DOHH2 (cell line): ENCODE measurements around the gene HMGCL.

ENCODE experiments used
- H3F3A ChIP-seq: fragments of 200-600 bp; sonication (generic), shearing (Covaris generic); 2 replicates; pipeline ENCODE4 v1.6.0; 2016; ENCODE audit warnings: antibody characterized with exemption, mild to moderate bottlenecking; ENCODE audit not compliant: control insufficient read depth, insufficient read depth
- H3K27ac ChIP-seq: fragments of 200-600 bp; sonication (generic); 2 replicates; pipeline ENCODE4 v1.5.1; 2014; ENCODE audit warnings: low read depth, mild to moderate bottlenecking, low read length, moderate library complexity
- H3K27me3 ChIP-seq: fragments of 200-600 bp; sonication (generic); 2 replicates; pipeline ENCODE4 v1.6.1; 2014; ENCODE audit warnings: mild to moderate bottlenecking, low read length, mixed read lengths; ENCODE audit not compliant: control insufficient read depth
- H3K36me3 ChIP-seq: fragments of 200-600 bp; sonication (generic); 2 replicates; pipeline ENCODE4 v1.6.1; 2014; ENCODE audit warnings: mild to moderate bottlenecking, low read length, moderate library complexity, mixed read lengths; ENCODE audit not compliant: control insufficient read depth
- H3K4me1 ChIP-seq: fragments of 200-600 bp; sonication (generic); 2 replicates; pipeline ENCODE4 v1.6.1; 2014; ENCODE audit warnings: mild to moderate bottlenecking, low read length, mixed read lengths; ENCODE audit not compliant: control insufficient read depth
- H3K4me2 ChIP-seq: fragments of 200-600 bp; sonication (generic); 2 replicates; pipeline ENCODE4 v1.6.0; 2014; ENCODE audit warnings: mild to moderate bottlenecking, low read length, moderate library complexity
- H3K4me3 ChIP-seq: fragments of 200-600 bp; sonication (generic); 2 replicates; pipeline ENCODE4 v1.5.1; 2014; ENCODE audit warnings: mild to moderate bottlenecking, low read length, mixed read lengths
- H3K79me2 ChIP-seq: fragments of 200-600 bp; sonication (generic); 2 replicates; pipeline ENCODE4 v1.6.1; 2014; ENCODE audit warnings: mild to moderate bottlenecking, low read length, mixed read lengths; ENCODE audit not compliant: control insufficient read depth
- H3K9me2 ChIP-seq: fragments of 200-600 bp; sonication (generic); replicated peaks from 2 replicates; pipeline ENCODE4 v1.6.1; 2014; ENCODE audit warnings: mild to moderate bottlenecking, low read length, mixed read lengths; ENCODE audit not compliant: control insufficient read depth
- H3K9me3 ChIP-seq: fragments of 200-600 bp; sonication (generic); 2 replicates; pipeline ENCODE4 v1.6.1; 2014; ENCODE audit warnings: antibody characterized with exemption, low read length, mixed read lengths; ENCODE audit not compliant: control insufficient read depth, insufficient read depth
- H4K20me1 ChIP-seq: fragments of 200-600 bp; sonication (generic); 2 replicates; pipeline ENCODE4 v1.6.0; 2014; ENCODE audit warnings: low read depth, mild to moderate bottlenecking, antibody characterized with exemption, low read length, moderate library complexity; ENCODE audit not compliant: control insufficient read depth, insufficient read depth
- EZH2phosphoT487 ChIP-seq: fragments of 200-600 bp; sonication (generic); IDR thresholded peaks from 2 replicates; pipeline ENCODE4 v1.6.1; 2017; ENCODE audit warnings: borderline replicate concordance, mild to moderate bottlenecking, antibody characterized with exemption, low read length, moderate library complexity, mixed read lengths
- TF ChIP-seq, protein P1 (sequence below): fragments of 200-600 bp; sonication (generic); IDR thresholded peaks from one replicate; pipeline ENCODE4 v1.5.1; 2014; ENCODE audit warnings: antibody characterized with exemption, mild to moderate bottlenecking, low read depth, low read length; ENCODE audit not compliant: poor library complexity, severe bottlenecking

Gene HMGCL

DNA sequence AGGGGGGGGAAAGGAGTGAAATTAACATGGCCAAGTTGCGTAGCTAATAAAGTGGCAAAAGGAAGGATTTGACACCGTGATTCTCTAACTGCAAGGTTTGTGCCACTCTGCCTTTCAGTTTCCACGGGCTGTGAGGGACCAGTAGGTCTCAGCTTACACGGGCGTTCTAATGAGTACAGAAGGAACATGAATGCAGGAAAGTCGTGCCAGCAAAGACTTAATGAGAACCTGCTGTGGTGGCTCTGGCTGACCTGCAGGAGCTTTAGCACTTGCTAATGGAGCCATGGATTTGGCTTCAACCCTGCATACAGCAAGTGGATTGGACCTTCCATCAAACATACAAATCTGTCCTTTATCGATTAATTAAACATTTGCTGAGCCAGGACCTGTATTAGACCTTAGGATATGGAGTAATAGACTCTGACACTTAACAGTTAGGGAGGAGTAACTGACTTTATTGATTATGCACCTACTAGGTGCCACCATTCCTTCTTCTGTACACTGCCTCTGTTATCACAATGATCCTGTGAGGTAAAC is 62.1 kb downstream of the HMGCL start:
- no peaks in the 10 kb centered on the region for H3K9me3 ChIP-seq
- H3K4me3 ChIP-seq, result no peak overlapping the region
- no peak overlapping the region for H3K27ac ChIP-seq
- no peaks in the 10 kb centered on the region for H3K79me2 ChIP-seq
- H3K4me1 ChIP-seq, result no peaks in the 10 kb centered on the region
- H3F3A ChIP-seq, result peaks cover 3% of the 10 kb centered on the region
- no peak overlapping the region for H3K4me2 ChIP-seq
- H3K36me3 ChIP-seq, result peaks cover 62% of the 10 kb centered on the region
- H3K9me2 ChIP-seq, result no peaks in the 10 kb centered on the region
- no peak for TF ChIP-seq EZH2phosphoT487
- TF ChIP-seq, protein P1, sequence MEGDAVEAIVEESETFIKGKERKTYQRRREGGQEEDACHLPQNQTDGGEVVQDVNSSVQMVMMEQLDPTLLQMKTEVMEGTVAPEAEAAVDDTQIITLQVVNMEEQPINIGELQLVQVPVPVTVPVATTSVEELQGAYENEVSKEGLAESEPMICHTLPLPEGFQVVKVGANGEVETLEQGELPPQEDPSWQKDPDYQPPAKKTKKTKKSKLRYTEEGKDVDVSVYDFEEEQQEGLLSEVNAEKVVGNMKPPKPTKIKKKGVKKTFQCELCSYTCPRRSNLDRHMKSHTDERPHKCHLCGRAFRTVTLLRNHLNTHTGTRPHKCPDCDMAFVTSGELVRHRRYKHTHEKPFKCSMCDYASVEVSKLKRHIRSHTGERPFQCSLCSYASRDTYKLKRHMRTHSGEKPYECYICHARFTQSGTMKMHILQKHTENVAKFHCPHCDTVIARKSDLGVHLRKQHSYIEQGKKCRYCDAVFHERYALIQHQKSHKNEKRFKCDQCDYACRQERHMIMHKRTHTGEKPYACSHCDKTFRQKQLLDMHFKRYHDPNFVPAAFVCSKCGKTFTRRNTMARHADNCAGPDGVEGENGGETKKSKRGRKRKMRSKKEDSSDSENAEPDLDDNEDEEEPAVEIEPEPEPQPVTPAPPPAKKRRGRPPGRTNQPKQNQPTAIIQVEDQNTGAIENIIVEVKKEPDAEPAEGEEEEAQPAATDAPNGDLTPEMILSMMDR, result no peak
- H4K20me1 ChIP-seq, result no peaks in the 10 kb centered on the region
- no peaks in the 10 kb centered on the region for H3K27me3 ChIP-seq

DNA sequence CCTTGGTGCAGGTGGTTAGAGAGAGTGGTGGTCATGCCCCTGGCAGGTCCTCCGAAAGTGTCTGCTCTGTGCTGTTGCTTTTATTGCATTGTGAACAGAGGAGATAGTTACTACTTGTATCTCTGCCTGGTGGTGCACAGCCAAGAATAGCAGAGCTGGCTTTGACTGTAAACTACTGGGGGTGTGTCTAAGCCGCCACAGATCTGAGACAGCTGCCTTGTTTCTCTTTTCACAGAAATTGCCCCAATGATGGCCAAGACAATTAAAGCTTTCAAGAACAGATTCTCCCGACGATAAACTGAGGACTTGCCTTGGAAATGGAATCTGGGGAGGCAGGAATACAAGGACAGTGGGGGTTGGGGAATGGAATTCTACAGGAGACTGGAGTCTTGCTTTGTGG is 66.0 kb downstream of the HMGCL start:
- H4K20me1 ChIP-seq, result no peaks in the 10 kb centered on the region
- no peaks in the 10 kb centered on the region for H3K27me3 ChIP-seq
- no peaks in the 10 kb centered on the region for H3K79me2 ChIP-seq
- TF ChIP-seq, protein P1, result no peak
- no peak for TF ChIP-seq EZH2phosphoT487
- H3K4me3 ChIP-seq, result no peak overlapping the region
- H3K4me2 ChIP-seq, result no peak overlapping the region
- no peaks in the 10 kb centered on the region for H3K4me1 ChIP-seq
- no peak overlapping the region for H3K27ac ChIP-seq
- peaks cover 85% of the 10 kb centered on the region for H3K36me3 ChIP-seq
- peaks cover 3% of the 10 kb centered on the region for H3F3A ChIP-seq
- no peaks in the 10 kb centered on the region for H3K9me2 ChIP-seq
- H3K9me3 ChIP-seq, result no peaks in the 10 kb centered on the region

DNA sequence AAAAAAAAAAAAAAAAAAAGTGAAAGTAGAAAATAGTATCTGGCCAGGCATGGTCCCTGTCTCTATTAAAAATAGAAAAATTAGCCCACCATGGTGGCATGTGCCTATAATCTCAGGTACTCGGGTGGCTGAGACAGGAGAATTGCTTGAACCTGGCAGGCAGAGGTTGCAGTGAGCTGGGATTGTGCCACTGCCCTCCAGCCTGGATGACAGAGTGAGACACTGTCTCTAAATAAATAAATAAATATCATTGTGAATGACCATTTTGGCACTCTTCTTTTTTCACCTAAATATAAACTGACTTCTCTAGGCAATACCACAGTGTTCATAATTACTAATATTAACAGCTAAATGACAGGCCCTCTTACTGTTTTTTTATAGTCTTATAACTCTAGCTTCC is 67.4 kb downstream of the HMGCL start:
- Histone ChIP-seq H3K36me3 (peaks cover 92% of the 10 kb centered on the region), H3K79me2 (no peaks in the 10 kb centered on the region)

More for the DNA sequence above, 67.4 kb downstream of the HMGCL start:
- Histone ChIP-seq H4K20me1 (no peaks in the 10 kb centered on the region), H3K9me2 (no peaks in the 10 kb centered on the region), H3K4me2 (no peak overlapping the region), H3F3A (no peaks in the 10 kb centered on the region; the same call in 1 of the 2 replicates), H3K4me3 (no peak overlapping the region), H3K27me3 (no peaks in the 10 kb centered on the region), H3K27ac (no peak overlapping the region), H3K9me3 (no peaks in the 10 kb centered on the region), H3K4me1 (no peaks in the 10 kb centered on the region)
- TF ChIP-seq, protein P1, result no peak
- TF ChIP-seq EZH2phosphoT487, result no peak
